ENCODE results near the gene PPA2.
"Not testable (repeated sequence)": the region's sequence is repeated elsewhere in the genome, so short reads cannot be mapped to it uniquely, and the experiment has no call there.

The PPA2 gene

GRCh38 chr4:105458541-105458940 lies 15.3 kb downstream of the PPA2 start:
- DNase-seq (ENCODE audit: low spot score) = not testable (repeated sequence)

GRCh38 chr4:105458001-105458400 lies 15.9 kb downstream of the PPA2 start:
- no peak for DNase-seq (ENCODE audit: low spot score)

GRCh38 chr4:105455998-105456397 lies 17.9 kb downstream of the PPA2 start:
- no peak for DNase-seq (ENCODE audit: low spot score)

- no peak for DNase-seq (ENCODE audit: low spot score)
These were observed 18.7 kb downstream of the PPA2 start for GRCh38 chr4:105455182-105455581.

GRCh38 chr4:105453550-105454205 lies 20.2 kb downstream of the PPA2 start:
- no peak for DNase-seq (ENCODE audit: low spot score)

GRCh38 chr4:105451346-105451745 lies 22.5 kb downstream of the PPA2 start:
- no peak for DNase-seq (ENCODE audit: low spot score)

- DNase-seq (ENCODE audit: low spot score) = no peak
These were observed 33.0 kb downstream of the PPA2 start for GRCh38 chr4:105440890-105441289.

GRCh38 chr4:105437637-105438036 lies 36.2 kb downstream of the PPA2 start:
- DNase-seq (ENCODE audit: low spot score) = no peak

- DNase-seq (ENCODE audit: low spot score) = no peak
These were observed 37.4 kb downstream of the PPA2 start for GRCh38 chr4:105436414-105436813.

- DNase-seq (ENCODE audit: low spot score) = no peak
These were observed 38.9 kb downstream of the PPA2 start for GRCh38 chr4:105434940-105435339.

GRCh38 chr4:105433421-105433820 lies 40.4 kb downstream of the PPA2 start:
- no peak for DNase-seq (ENCODE audit: low spot score)

- no peak for DNase-seq (ENCODE audit: low spot score)
These were observed 41.4 kb downstream of the PPA2 start for GRCh38 chr4:105432438-105432837.

- DNase-seq (ENCODE audit: low spot score) = no peak
These were observed 43.1 kb downstream of the PPA2 start for GRCh38 chr4:105430811-105431210.

GRCh38 chr4:105426187-105426897 lies 47.5 kb downstream of the PPA2 start:
- no peak for DNase-seq (ENCODE audit: low spot score)

- DNase-seq (ENCODE audit: low spot score) = no peak
These were observed 51.5 kb downstream of the PPA2 start for GRCh38 chr4:105422207-105422920.

- no peak for DNase-seq (ENCODE audit: low spot score)
These were observed 56.2 kb downstream of the PPA2 start for GRCh38 chr4:105417624-105418023.

GRCh38 chr4:105415281-105415744 lies 58.5 kb downstream of the PPA2 start:
- DNase-seq (ENCODE audit: low spot score) = no peak

- DNase-seq (ENCODE audit: low spot score) = no peak
These were observed 59.5 kb downstream of the PPA2 start for GRCh38 chr4:105414316-105414715.

GRCh38 chr4:105409135-105409534 lies 64.7 kb downstream of the PPA2 start:
- DNase-seq (ENCODE audit: low spot score) = not testable (repeated sequence)

GRCh38 chr4:105400901-105401677 lies 72.8 kb downstream of the PPA2 start:
- no peak for DNase-seq (ENCODE audit: low spot score)

- peak; percentile 2 for DNase-seq (ENCODE audit: low spot score)
These were observed 74.2 kb downstream of the PPA2 start for GRCh38 chr4:105399532-105400161.

- DNase-seq (ENCODE audit: low spot score) = no peak
These were observed 81.0 kb downstream of the PPA2 start for GRCh38 chr4:105392858-105393257.

Measured in LoVo (cell line).